Effector memory CD8-positive, alpha-beta T cell (primary cell): ENCODE results near the gene PSTPIP2.

Experiments used
- ATAC-seq: fragments of 150-1000 bp; cut with Tn5 transposase; replicated peaks from 2 replicates; pipeline ENCODE4 v1.10.0; 2021; ENCODE audit warnings: mild to moderate bottlenecking, moderate library complexity
- DNase-seq, 3 experiments: peaks; one replicate each; pipeline ENCODE4 v3.0.0; 2021
- H3K27ac Mint-ChIP-seq, 2 donors: one replicate each; pipeline ENCODE4 v1.8.0; 2022; ENCODE audit warnings: mild to moderate bottlenecking in 2 of 2, mixed read lengths in 2 of 2, moderate library complexity in 2 of 2
- H3K27me3 Mint-ChIP-seq, 2 donors: one replicate each; pipeline ENCODE4 v1.8.0; 2022; ENCODE audit warnings: mixed read lengths in 2 of 2
- H3K36me3 Mint-ChIP-seq: one replicate; pipeline ENCODE4 v1.8.0; 2022; ENCODE audit warnings: mild to moderate bottlenecking, moderate library complexity, mixed read lengths; ENCODE audit not compliant: insufficient read depth
- H3K4me1 Mint-ChIP-seq, 2 donors: one replicate each; pipeline ENCODE4 v1.8.0; 2022; ENCODE audit warnings: low read depth in 2 of 2, mixed read lengths in 2 of 2
- H3K4me3 Mint-ChIP-seq, 2 donors: one replicate each; pipeline ENCODE4 v1.8.0; 2022; ENCODE audit warnings: mild to moderate bottlenecking in 2 of 2, mixed read lengths in 2 of 2, moderate library complexity in 2 of 2
- H3K9me3 Mint-ChIP-seq, 2 donors: one replicate each; pipeline ENCODE4 v1.8.0; 2022; ENCODE audit warnings: mixed read lengths in 2 of 2

Gene PSTPIP2

DNA sequence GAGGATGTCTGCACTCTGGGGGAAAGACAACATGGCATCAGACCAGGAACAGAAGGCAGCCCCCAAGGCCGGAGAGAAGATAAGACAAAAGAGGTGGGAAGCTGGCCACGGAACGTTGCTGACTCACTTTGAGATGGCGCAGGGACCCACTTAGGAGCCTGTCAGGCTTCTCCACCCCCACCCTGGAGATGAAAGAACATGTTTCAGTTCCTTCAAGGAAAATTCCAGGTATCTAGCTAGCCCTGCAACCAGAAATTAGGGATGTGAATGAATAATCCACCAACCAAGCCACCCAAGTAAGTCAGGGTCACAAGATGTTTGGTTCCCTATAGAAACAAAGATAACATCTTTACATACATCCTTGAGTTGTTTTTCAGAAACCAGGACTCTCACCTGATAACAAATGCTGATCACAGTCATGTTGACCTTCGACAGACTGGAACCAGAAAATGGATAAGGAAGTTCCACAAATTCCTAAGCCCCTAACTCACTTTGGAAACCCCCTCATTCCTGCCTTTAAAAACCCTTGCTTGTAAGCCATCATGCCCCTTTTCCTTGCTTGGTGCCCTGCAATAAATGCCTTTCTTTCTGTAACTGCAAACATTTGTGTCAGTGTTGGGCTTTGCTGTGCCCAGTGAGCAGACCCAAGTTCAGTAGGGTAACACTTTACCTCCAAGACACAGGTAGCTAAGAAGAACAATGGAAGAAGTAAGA, 31.9 kb downstream of the PSTPIP2 start:
- H3K36me3 Mint-ChIP-seq = peaks cover 6% of the 10 kb centered on the region
- peaks cover 20 to 31% of the 10 kb centered on the region in 2 donors for H3K4me1 Mint-ChIP-seq
- DNase-seq (no peak), ATAC-seq (no peak)
- peak overlapping the region in 1 of 2 donors; percentile 25 for H3K4me3 Mint-ChIP-seq
- no peaks in the 10 kb centered on the region for H3K9me3 Mint-ChIP-seq
- H3K27me3 Mint-ChIP-seq = no peaks in the 10 kb centered on the region
- peak overlapping the region in 1 of 2 donors; percentile 60 for H3K27ac Mint-ChIP-seq

DNA sequence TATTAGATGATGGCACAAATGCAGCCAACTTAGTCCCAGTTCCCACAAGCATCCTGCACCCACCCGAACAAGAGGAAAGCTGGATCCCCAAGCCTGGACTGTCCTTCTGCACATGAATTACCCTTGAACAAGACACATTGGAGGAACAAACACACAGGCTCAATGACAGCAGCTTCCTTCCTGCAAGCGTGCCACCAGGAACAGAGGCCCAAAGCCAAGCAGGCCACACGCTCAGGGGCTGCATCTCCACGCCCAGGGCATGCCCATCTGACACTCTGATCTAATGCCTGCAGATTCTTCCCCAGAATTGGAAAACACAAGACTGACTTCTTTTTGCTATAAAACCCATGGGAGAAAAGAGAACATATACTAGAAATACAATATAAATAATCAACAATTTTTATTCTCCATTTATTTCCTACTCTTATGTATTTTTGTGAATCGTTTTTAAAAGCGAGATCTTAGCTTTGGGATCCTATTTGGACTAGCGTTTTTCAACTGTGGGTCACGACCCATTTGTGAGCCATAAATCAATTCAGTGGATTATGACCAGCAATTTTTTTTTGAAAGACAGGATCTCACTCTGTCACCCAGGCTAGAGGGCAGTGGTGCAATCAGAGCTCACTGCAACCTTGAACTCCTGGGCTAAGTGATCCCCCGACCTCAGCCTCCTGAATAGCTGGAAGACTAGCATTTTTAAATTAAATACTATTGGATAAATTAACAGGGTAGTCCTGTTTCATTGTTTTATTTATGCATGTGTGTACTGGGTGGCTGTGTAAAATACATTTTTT, 34.4 kb downstream of the PSTPIP2 start:
- H3K4me1 Mint-ChIP-seq = peaks cover 15 to 22% of the 10 kb centered on the region in 2 donors
- H3K9me3 Mint-ChIP-seq = no peaks in the 10 kb centered on the region
- DNase-seq (no peak), ATAC-seq (no peak)
- no peaks in the 10 kb centered on the region for H3K27me3 Mint-ChIP-seq
- H3K4me3 Mint-ChIP-seq = no peak overlapping the region
- peak overlapping the region in 1 of 2 donors; percentile 42 for H3K27ac Mint-ChIP-seq
- H3K36me3 Mint-ChIP-seq = peaks cover 6% of the 10 kb centered on the region

DNA sequence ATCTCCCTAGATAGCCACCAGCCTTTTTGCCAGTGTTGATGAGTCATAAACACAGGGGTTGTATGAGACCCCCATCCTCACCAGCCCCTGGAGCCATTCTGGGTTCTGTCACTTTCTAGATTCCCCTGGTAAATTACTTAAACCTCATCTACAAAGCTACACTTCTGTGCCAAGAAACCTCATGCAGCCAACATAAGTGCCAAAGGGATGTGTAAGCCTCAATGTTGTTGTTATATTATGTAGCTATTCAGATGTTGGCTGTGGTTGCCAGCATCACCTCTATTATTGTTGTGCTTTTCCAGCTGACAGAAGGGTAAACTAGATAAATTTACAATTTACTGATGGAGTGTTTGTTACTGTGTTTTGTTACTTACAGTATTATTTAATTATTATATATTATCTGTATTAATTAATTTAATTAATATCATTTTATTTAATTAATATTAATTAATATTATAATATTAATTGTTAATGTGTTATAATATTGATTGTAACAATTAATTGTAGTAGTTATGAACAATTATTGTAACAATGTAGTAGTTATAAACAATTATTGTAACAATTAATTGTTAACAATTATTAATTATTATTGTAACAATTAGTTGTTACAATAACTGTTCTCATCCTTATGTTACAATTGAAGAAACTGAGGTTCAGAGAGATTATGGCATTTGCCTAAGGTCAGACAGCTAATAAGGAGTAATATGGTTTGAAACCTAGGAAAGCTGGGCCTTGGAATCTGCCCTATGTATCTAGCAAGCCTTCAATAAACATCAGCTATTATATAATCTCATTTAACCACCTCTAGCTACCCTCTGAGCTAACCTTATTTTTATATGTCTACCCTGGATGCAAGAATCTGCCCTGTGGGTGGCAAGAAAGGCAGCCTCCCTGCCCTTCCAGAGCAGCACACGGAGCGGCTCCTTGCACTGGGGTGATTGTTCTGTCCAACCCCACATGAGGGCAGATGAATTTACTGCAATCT, 36.1 kb downstream of the PSTPIP2 start:
- no peak overlapping the region for H3K27ac Mint-ChIP-seq
- no peak overlapping the region for H3K4me3 Mint-ChIP-seq

GRCh38 chr18:46034230-46034629, 37.8 kb downstream of the PSTPIP2 start:
- Mint-ChIP-seq H3K36me3 (peaks cover 8% of the 10 kb centered on the region), H3K27ac (no peak overlapping the region), H3K27me3 (no peaks in the 10 kb centered on the region), H3K4me3 (no peak overlapping the region), H3K4me1 (peaks cover 0 to 7% of the 10 kb centered on the region in 2 donors), H3K9me3 (no peaks in the 10 kb centered on the region)
- DNase-seq (no peak), ATAC-seq (no peak)

More for the DNA sequence above, 36.1 kb downstream of the PSTPIP2 start:
- peaks cover 7 to 13% of the 10 kb centered on the region in 2 donors for H3K4me1 Mint-ChIP-seq
- no peaks in the 10 kb centered on the region for H3K27me3 Mint-ChIP-seq
- H3K9me3 Mint-ChIP-seq = no peaks in the 10 kb centered on the region
- DNase-seq = no peak
- no peak for ATAC-seq
- peaks cover 8% of the 10 kb centered on the region for H3K36me3 Mint-ChIP-seq

DNA sequence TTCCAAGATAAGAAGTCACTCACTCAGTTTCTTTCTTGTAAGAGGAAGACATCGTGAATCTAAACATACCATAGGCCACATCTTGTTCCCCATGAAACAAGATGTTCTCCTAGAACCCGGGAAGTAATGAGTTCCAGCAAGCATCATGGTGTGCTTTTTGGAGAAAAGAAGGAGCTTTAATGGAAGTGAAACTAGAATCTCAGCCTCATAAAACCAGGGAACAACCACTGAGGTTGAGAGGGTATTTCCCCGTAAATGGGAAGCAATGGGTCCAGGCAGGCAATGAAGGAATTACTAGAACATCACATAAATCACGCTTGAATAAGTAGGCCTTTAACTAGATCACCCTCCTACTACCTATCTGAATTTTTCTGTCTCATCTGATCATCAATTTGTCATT, 40.3 kb downstream of the PSTPIP2 start:
- Mint-ChIP-seq H3K27ac (no peak overlapping the region), H3K36me3 (peaks cover 17% of the 10 kb centered on the region), H3K9me3 (no peaks in the 10 kb centered on the region), H3K4me1 (peaks cover 9 to 14% of the 10 kb centered on the region in 2 donors), H3K27me3 (peaks cover 0 to 6% of the 10 kb centered on the region in 2 donors), H3K4me3 (no peak overlapping the region)
- no peak for DNase-seq
- no peak for ATAC-seq

DNA sequence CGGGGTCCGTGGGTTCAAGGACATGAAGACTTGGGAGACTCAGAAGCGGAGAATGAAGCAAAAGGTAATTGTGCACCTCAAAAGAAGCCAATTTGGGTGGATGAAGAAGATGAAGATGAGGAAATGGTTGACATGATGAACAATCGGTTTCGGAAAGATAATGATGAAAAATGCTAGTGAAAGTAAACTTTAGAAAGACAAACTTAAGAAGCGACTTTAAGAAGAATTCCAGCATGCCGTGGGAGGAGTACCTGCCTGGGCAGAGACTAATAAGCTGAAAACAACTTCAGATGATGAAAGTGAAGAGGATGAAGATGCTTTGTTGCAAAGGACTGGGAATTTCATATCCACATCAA, 43.5 kb downstream of the PSTPIP2 start:
- ATAC-seq (no peak), DNase-seq (no peak)
- peak overlapping the region; percentile 83 to 98 for H3K4me3 Mint-ChIP-seq
- peaks cover 20% of the 10 kb centered on the region for H3K36me3 Mint-ChIP-seq
- H3K27me3 Mint-ChIP-seq = peaks cover 0 to 6% of the 10 kb centered on the region in 2 donors
- H3K9me3 Mint-ChIP-seq = no peaks in the 10 kb centered on the region
- H3K4me1 Mint-ChIP-seq = peaks cover 9% of the 10 kb centered on the region in 2 donors
- peak overlapping the region; percentile 84 to 96 for H3K27ac Mint-ChIP-seq

DNA sequence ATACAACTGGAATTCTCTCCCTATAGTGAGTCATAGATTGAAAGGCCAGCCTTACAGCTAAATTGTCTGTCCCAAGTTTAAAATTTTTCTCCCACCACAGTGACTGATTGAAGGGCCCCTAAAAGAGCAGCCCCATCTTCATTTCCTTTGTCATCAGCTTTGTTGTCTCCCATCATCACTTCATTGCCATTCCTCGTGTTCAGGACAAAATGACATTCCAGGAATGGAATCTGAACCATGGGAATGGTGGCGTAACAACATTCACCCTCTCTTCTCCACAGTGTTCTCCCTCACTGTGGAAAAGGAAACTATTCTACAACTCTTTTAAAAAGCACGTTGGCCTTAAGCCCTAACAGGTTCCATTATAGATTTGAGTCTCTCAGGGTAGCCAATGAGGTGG, 52.1 kb downstream of the PSTPIP2 start:
- Mint-ChIP-seq H3K27ac (no peak overlapping the region), H3K36me3 (peaks cover 3% of the 10 kb centered on the region), H3K4me3 (no peak overlapping the region), H3K4me1 (no peaks in the 10 kb centered on the region), H3K27me3 (no peaks in the 10 kb centered on the region), H3K9me3 (no peaks in the 10 kb centered on the region)
- ATAC-seq = no peak
- DNase-seq = no peak

DNA sequence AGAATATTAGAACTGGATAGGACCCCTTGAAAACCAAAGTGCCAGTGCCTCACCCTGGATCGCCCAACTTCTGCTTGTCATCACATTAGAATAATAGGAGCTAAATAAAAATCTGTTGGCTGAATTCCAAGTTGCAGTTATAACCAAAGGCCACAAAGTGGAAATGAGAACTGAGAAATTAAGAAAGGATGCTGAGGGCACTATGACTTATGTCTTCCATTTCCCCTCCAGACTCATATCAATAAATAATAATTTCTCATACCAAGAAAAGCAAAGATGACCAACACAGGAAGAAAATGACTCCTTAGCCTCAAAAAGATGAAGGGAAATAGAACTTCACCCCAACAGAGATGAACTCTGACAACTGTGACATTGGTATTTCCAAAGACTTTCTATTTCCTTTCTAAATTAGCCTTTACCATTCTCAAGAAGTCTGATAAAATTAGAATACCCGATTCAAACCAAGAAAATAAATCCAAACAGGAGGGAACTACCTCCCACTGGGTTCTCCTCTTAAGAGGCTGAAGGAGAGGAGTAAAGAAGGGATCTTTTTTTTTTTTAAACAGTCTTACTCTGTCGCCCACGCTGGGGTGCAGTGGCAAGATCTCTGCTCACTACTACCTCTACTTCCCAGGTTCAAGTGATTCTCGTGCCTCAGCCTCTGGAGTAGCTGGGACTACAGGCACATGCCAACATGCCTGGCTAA, 58.4 kb downstream of the PSTPIP2 start:
- H3K9me3 Mint-ChIP-seq = no peaks in the 10 kb centered on the region
- peaks cover 2 to 12% of the 10 kb centered on the region in 2 donors for H3K4me1 Mint-ChIP-seq
- no peaks in the 10 kb centered on the region for H3K27me3 Mint-ChIP-seq
- peaks cover 4% of the 10 kb centered on the region for H3K36me3 Mint-ChIP-seq
- no peak overlapping the region for H3K4me3 Mint-ChIP-seq
- H3K27ac Mint-ChIP-seq = peak overlapping the region in 1 of 2 donors; percentile 48
- ATAC-seq (no peak), DNase-seq (no peak)

GRCh38 chr18:46010676-46011075, 61.4 kb downstream of the PSTPIP2 start:
- no peaks in the 10 kb centered on the region for H3K27me3 Mint-ChIP-seq
- ATAC-seq (no peak), DNase-seq (no peak)
- no peaks in the 10 kb centered on the region for H3K9me3 Mint-ChIP-seq
- no peak overlapping the region for H3K27ac Mint-ChIP-seq
- H3K4me1 Mint-ChIP-seq = peaks cover 2 to 12% of the 10 kb centered on the region in 2 donors
- no peak overlapping the region for H3K4me3 Mint-ChIP-seq
- peaks cover 4% of the 10 kb centered on the region for H3K36me3 Mint-ChIP-seq

DNA sequence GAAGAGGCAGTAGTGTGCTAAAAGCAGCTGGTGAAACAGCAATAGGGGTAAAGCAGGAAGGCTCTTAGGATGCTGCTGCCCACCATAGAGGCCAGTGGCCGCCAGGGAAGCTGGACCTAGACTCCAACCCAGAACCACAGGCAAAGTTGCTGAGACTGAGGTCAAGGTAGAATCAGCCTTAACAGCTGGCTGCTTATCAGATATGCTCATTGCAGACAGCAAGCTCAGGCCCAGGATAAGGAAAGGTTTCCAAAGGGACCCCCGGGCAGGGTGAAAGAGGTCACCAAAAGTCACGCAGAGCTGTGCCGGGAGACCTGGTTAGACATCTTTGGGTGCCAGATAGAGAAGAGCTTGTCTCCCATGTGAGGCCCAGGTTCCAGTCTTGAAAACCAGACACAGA, 62.0 kb downstream of the PSTPIP2 start:
- H3K4me3 Mint-ChIP-seq = no peak overlapping the region
- DNase-seq = no peak
- peaks cover 2 to 12% of the 10 kb centered on the region in 2 donors for H3K4me1 Mint-ChIP-seq
- no peak for ATAC-seq
- H3K36me3 Mint-ChIP-seq = peaks cover 4% of the 10 kb centered on the region
- no peaks in the 10 kb centered on the region for H3K9me3 Mint-ChIP-seq
- H3K27ac Mint-ChIP-seq = no peak overlapping the region
- no peaks in the 10 kb centered on the region for H3K27me3 Mint-ChIP-seq

- ATAC-seq (peak; percentile 19), DNase-seq (no peak)
- Mint-ChIP-seq H3K9me3 (no peaks in the 10 kb centered on the region), H3K27ac (no peak overlapping the region), H3K36me3 (peaks cover 4% of the 10 kb centered on the region), H3K27me3 (no peaks in the 10 kb centered on the region), H3K4me3 (no peak overlapping the region), H3K4me1 (peaks cover 0 to 12% of the 10 kb centered on the region in 2 donors)
These were observed 62.8 kb downstream of the PSTPIP2 start for GRCh38 chr18:46009125-46009840.

DNA sequence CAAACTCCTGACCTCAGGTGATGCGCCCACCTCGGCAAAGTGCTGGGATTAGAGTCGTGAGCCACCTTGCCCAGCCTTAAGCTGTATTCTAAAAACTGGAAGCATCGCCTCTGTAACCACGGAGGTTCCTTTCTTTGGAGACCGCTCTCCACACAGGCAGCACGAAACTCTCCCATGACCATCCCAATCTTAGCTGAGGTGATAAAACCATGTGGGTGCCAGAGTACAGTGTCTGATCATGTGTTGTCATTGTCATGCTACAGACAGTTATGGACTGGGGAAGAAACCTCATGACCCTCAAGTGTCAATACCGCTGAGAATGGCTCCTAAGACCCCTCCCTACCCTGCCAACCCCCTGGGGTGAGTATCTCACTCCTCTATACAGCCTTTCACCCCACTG, 63.5 kb downstream of the PSTPIP2 start:
- Mint-ChIP-seq H3K4me1 (peaks cover 0 to 5% of the 10 kb centered on the region in 2 donors), H3K27ac (no peak overlapping the region), H3K4me3 (no peak overlapping the region), H3K27me3 (no peaks in the 10 kb centered on the region), H3K36me3 (peaks cover 4% of the 10 kb centered on the region), H3K9me3 (no peaks in the 10 kb centered on the region)
- ATAC-seq = no peak
- DNase-seq = no peak
